ENCODE measurements around the gene CLECL1.
"Not testable (repeated sequence)": the region's sequence is repeated elsewhere in the genome, so short reads cannot be mapped to it uniquely, and the experiment has no call there.

Gene CLECL1

GRCh38 chr12:9724023-9724422 is 8.9 kb downstream of the CLECL1 start:
- Histone ChIP-seq H3K4me3 (no peak overlapping the region), H3K9me3 (no peaks in the 10 kb centered on the region)

GRCh38 chr12:9721394-9722092 is 11.4 kb downstream of the CLECL1 start:
- H3K4me1 ChIP-seq = no peaks in the 10 kb centered on the region
- H3K4me3 ChIP-seq = no peak overlapping the region
- in situ Hi-C loops (cut with MboI; ENCODE audit: low sequenced_read_pairs) = no loop called here
- no peaks in the 10 kb centered on the region for H3K36me3 ChIP-seq (replicated peaks)
- H3K27me3 ChIP-seq (ENCODE audit: low read depth) = no peaks in the 10 kb centered on the region
- no peaks in the 10 kb centered on the region for H3K9me3 ChIP-seq
- DNase-seq (ENCODE audit: low spot score in 2 of 2) = no peak

More at GRCh38 chr12:9724023-9724422, 8.9 kb downstream of the CLECL1 start:
- H3K4me1 ChIP-seq = no peaks in the 10 kb centered on the region
- no peak for DNase-seq (ENCODE audit: low spot score in 2 of 2)
- no peaks in the 10 kb centered on the region for H3K27me3 ChIP-seq (ENCODE audit: low read depth)
- in situ Hi-C loops (cut with MboI; ENCODE audit: low sequenced_read_pairs) = no loop called here
- H3K36me3 ChIP-seq (replicated peaks) = no peaks in the 10 kb centered on the region

GRCh38 chr12:9719790-9720189 is 13.1 kb downstream of the CLECL1 start:
- in situ Hi-C loops (cut with MboI; ENCODE audit: low sequenced_read_pairs) = no loop called here
- H3K4me3 ChIP-seq = no peak overlapping the region
- H3K27me3 ChIP-seq (ENCODE audit: low read depth) = no peaks in the 10 kb centered on the region
- no peaks in the 10 kb centered on the region for H3K4me1 ChIP-seq
- no peaks in the 10 kb centered on the region for H3K9me3 ChIP-seq
- H3K36me3 ChIP-seq (replicated peaks) = no peaks in the 10 kb centered on the region
- DNase-seq (ENCODE audit: low spot score in 2 of 2) = no peak

- no peak overlapping the region for H3K4me3 ChIP-seq
- H3K36me3 ChIP-seq (replicated peaks) = no peaks in the 10 kb centered on the region
- in situ Hi-C loops (cut with MboI; ENCODE audit: low sequenced_read_pairs) = no loop called here
- no peaks in the 10 kb centered on the region for H3K27me3 ChIP-seq (ENCODE audit: low read depth)
- H3K9me3 ChIP-seq = no peaks in the 10 kb centered on the region
- DNase-seq (ENCODE audit: low spot score in 2 of 2) = no peak
- no peaks in the 10 kb centered on the region for H3K4me1 ChIP-seq
Observed at GRCh38 chr12:9718968-9719367, 13.9 kb downstream of the CLECL1 start.

- no peaks in the 10 kb centered on the region for H3K36me3 ChIP-seq (replicated peaks)
- DNase-seq (ENCODE audit: low spot score in 2 of 2) = no peak
- H3K27me3 ChIP-seq (ENCODE audit: low read depth) = no peaks in the 10 kb centered on the region
- H3K4me1 ChIP-seq = no peaks in the 10 kb centered on the region
- in situ Hi-C loops (cut with MboI; ENCODE audit: low sequenced_read_pairs) = no loop called here
- no peak overlapping the region for H3K4me3 ChIP-seq
- H3K9me3 ChIP-seq = no peaks in the 10 kb centered on the region
Observed at GRCh38 chr12:9717070-9717925, 15.6 kb downstream of the CLECL1 start.

DNA sequence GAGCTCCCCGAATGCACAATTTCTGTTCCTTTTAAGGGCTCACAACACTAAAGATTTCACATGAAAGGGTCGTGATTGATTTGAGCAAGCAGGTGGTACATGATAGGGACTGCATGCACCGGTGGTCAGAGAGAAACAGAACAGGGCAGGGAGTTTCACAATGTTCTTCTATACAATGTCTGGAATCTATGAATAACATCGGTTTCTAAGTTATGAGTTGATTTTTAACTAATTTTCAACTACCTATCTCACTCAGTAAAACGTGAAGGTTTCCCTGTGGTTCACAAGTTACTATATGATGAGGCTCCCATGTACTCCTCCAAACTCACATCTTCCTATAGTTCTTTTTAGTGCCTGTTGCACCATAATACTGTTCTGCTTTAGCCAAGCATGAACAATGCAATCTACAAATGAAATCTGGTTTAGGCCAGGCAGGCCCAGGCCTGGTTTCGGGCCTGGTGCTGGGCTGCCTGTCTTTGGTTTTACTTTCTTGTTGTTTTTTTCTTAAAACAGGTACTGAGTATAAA is 19.8 kb downstream of the CLECL1 start:
- H3K27me3 ChIP-seq (ENCODE audit: low read depth); H3K36me3 ChIP-seq (replicated peaks); in situ Hi-C loops (cut with MboI; ENCODE audit: low sequenced_read_pairs); H3K4me1 ChIP-seq; H3K9me3 ChIP-seq; H3K4me3 ChIP-seq; DNase-seq (ENCODE audit: low spot score in 2 of 2): not testable (repeated sequence)

DNA sequence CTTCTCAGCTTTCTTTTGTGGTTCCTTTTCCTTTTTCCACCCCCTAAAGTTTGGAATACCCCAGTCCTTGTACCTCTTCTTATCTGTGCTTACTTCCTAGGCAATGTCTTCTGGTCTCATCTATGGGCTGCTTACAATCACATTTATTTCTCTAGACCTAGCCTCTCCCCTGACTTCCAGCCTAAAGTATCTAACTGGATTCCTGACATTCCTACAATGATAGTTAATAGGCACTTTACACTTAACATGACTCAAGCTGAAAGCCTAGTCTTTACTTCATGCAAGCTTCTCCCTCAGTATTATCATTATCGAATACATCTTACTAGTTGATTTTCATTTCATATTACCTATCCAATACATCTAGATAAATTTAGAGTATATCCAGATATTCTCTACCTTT is 21.2 kb downstream of the CLECL1 start:
- H3K4me1 ChIP-seq = no peaks in the 10 kb centered on the region
- H3K27me3 ChIP-seq (ENCODE audit: low read depth) = no peaks in the 10 kb centered on the region
- no peak for DNase-seq (ENCODE audit: low spot score in 2 of 2)
- in situ Hi-C loops (cut with MboI; ENCODE audit: low sequenced_read_pairs) = no loop called here
- H3K4me3 ChIP-seq = no peak overlapping the region
- H3K36me3 ChIP-seq (replicated peaks) = no peaks in the 10 kb centered on the region
- H3K9me3 ChIP-seq = no peaks in the 10 kb centered on the region

GRCh38 chr12:9710584-9711375 is 22.1 kb downstream of the CLECL1 start:
- DNase-seq (ENCODE audit: low spot score in 2 of 2) = no peak
- Histone ChIP-seq H3K4me3 (no peak overlapping the region), H3K27me3 (ENCODE audit: low read depth) (no peaks in the 10 kb centered on the region), H3K4me1 (no peaks in the 10 kb centered on the region), H3K9me3 (no peaks in the 10 kb centered on the region), H3K36me3 (replicated peaks) (no peaks in the 10 kb centered on the region)
- in situ Hi-C loops (cut with MboI; ENCODE audit: low sequenced_read_pairs) = no loop called here

DNA sequence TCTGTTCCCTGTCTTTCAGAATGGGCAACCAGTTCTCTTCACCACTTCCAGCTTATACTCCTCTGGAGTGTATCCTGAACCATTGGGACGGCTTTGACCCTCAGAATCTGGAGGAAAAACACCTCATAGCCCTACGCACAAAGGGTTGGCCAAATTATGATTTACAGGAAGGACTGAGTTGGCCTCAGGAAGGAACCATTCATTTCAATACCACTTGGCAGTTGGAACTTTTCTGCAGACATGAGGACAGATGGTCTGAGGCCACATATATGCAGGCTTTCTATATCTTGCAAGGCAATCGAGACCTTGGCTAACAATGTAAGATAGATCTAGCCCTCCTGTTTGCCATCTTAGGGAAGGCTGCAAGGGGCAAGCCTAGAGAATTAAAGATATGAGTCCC is 24.0 kb downstream of the CLECL1 start:
- Histone ChIP-seq H3K36me3 (replicated peaks) (no peaks in the 10 kb centered on the region), H3K4me3 (no peak overlapping the region), H3K27me3 (ENCODE audit: low read depth) (no peaks in the 10 kb centered on the region), H3K4me1 (no peaks in the 10 kb centered on the region), H3K9me3 (no peaks in the 10 kb centered on the region; the same call in 1 of the 2 replicates)
- in situ Hi-C loops (cut with MboI; ENCODE audit: low sequenced_read_pairs) = loop anchor here (10.0 kb wide), 1 partner anchor 374 kb away; no protein-coding TSS in a partner anchor
- DNase-seq (ENCODE audit: low spot score in 2 of 2) = no peak

DNA sequence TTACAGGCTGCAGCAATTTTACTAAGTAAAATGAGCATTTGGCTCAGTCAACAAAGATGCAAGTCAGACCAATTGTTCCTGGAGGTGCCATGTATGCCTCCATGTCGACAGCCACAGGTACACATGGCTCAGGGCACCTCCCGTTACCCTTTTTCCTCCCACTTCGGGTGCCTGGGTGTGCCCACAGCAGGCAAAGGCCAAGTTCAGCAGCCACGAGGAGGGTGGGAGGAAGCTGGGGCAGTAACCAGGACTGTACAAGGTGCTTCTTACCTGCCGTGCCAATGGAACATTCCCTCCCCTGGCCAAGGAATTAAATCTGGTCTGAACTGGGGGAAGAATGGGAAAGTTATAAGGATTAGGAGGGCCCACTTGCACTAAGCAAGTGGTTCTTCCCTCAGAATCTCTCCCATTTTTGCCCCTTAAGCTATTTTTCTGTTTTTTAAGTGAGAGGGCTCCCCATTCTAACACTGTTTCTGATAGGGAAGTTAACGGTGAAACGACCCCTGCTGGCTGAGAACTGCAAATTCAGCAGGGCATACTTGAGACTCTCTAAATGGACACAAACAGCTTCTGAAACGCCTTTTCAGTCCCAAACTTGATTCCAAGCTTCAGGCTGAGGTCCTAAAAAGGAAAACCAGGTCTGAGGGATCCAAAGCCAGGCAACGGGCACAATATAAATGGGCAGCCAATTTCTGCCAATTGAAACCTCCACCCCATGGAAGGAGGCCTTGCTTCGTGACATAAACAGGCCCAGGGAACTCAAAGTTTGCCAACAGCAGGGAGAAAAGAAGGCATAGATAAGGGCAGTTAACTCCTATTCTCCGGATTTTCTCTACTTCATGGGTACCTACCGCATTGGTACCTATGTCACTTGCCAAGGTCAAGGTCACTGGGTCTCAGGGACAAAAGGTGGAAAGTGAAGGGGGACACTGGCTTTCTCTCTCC is 24.8 kb downstream of the CLECL1 start:
- in situ Hi-C loops (cut with MboI; ENCODE audit: low sequenced_read_pairs) = loop anchor here (10.0 kb wide), 1 partner anchor 373 kb away; no protein-coding TSS in a partner anchor
- Histone ChIP-seq H3K9me3 (no peaks in the 10 kb centered on the region; the same call in 1 of the 2 replicates), H3K27me3 (ENCODE audit: low read depth) (no peaks in the 10 kb centered on the region), H3K4me3 (no peak overlapping the region), H3K4me1 (no peaks in the 10 kb centered on the region), H3K36me3 (replicated peaks) (no peaks in the 10 kb centered on the region)
- DNase-seq (ENCODE audit: low spot score in 2 of 2) = peak; percentile 46 to 71

DNA sequence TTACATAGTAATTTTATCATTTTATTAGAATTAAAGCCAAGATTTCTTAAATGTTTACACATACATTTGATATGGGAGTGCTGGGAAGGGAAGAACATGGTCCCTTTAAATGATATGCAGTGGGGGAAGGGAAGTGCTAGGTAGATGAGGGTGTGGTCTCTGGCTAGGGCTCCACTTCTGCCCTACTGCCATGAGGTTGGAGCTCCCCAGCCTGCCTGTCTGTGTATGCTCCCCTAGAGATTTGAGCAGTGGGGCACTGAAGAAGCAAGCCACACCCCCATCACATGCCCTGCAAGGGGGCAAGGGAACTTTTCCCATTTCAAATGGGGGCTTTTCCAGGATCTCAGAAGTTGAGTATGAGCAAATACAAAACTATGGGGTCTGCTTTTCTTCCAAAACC is 25.5 kb downstream of the CLECL1 start:
- in situ Hi-C loops (cut with MboI; ENCODE audit: low sequenced_read_pairs) = loop anchor here (10.0 kb wide), 1 partner anchor 373 kb away; no protein-coding TSS in a partner anchor
- no peak for DNase-seq (ENCODE audit: low spot score in 2 of 2)
- Histone ChIP-seq H3K4me1 (no peaks in the 10 kb centered on the region), H3K9me3 (no peaks in the 10 kb centered on the region; the same call in 1 of the 2 replicates), H3K36me3 (replicated peaks) (no peaks in the 10 kb centered on the region), H3K27me3 (ENCODE audit: low read depth) (no peaks in the 10 kb centered on the region), H3K4me3 (no peak overlapping the region)

- no peak for DNase-seq (ENCODE audit: low spot score in 2 of 2)
- Histone ChIP-seq H3K4me3 (no peak overlapping the region), H3K27me3 (ENCODE audit: low read depth) (no peaks in the 10 kb centered on the region), H3K4me1 (no peaks in the 10 kb centered on the region), H3K36me3 (replicated peaks) (no peaks in the 10 kb centered on the region), H3K9me3 (no peaks in the 10 kb centered on the region; the same call in 1 of the 2 replicates)
- in situ Hi-C loops (cut with MboI; ENCODE audit: low sequenced_read_pairs) = loop anchor here (10.0 kb wide), 1 partner anchor 371 kb away; no protein-coding TSS in a partner anchor
Observed at GRCh38 chr12:9706086-9706685, 26.7 kb downstream of the CLECL1 start.

Measured in HAP-1 (cell line).